GM18508 (cell line): Measurements from ENCODE around the gene C1orf174.

ENCODE experiments used
- ATAC-seq: cut with Tn5 transposase; IDR thresholded peaks from one replicate; pipeline ENCODE4 v1.9.1; 2021; ENCODE audit warnings: moderate number of reproducible peaks; ENCODE audit not compliant: insufficient read depth, unreplicated experiment

C1orf174 gene

GRCh38 chr1:3846541-3846940 is 53.5 kb downstream of the C1orf174 start:
- ATAC-seq, result no peak

- no peak for ATAC-seq
Observed at GRCh38 chr1:3842912-3843311, 57.2 kb downstream of the C1orf174 start.

GRCh38 chr1:3841491-3841890 is 58.6 kb downstream of the C1orf174 start:
- no peak for ATAC-seq
